ENCODE results near the gene TBC1D12.

DNA sequence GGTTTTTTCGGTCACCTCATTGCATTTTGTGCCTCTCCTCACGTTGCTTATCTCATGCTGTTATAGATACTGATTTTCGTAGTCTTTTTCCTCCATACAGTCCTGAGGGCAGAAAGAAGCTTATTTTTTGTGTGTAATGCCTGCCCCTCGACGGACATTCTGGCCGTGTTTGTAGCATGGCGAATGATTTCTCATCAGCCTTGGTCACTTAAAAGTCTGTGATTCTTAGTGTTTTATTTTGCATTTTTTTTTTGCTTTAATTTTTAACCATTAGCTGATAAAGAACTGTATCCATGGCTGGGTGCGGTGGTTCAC is 39.1 kb upstream of the TBC1D12 start:
- TF ChIP-seq, protein P1, sequence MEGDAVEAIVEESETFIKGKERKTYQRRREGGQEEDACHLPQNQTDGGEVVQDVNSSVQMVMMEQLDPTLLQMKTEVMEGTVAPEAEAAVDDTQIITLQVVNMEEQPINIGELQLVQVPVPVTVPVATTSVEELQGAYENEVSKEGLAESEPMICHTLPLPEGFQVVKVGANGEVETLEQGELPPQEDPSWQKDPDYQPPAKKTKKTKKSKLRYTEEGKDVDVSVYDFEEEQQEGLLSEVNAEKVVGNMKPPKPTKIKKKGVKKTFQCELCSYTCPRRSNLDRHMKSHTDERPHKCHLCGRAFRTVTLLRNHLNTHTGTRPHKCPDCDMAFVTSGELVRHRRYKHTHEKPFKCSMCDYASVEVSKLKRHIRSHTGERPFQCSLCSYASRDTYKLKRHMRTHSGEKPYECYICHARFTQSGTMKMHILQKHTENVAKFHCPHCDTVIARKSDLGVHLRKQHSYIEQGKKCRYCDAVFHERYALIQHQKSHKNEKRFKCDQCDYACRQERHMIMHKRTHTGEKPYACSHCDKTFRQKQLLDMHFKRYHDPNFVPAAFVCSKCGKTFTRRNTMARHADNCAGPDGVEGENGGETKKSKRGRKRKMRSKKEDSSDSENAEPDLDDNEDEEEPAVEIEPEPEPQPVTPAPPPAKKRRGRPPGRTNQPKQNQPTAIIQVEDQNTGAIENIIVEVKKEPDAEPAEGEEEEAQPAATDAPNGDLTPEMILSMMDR (IDR thresholded peaks at IDR 0.05), result peak in 1 of 6 experiments; percentile 17
- TF ChIP-seq POLR2A (IDR thresholded peaks at IDR 0.05), result no peak
